Retina (tissue), 1 donor: Measurements from ENCODE around the gene RNF214.
A peak's percentile ranks its signal among the peaks of the same experiment; 100 is the strongest.
"Not testable (repeated sequence)": the region's sequence is repeated elsewhere in the genome, so short reads cannot be mapped to it uniquely, and the experiment has no call there.

Source experiments
- DNase-seq: peaks from one replicate; pipeline ENCODE4 v3.0.0-alpha.2; 2016

RNF214 gene

DNA sequence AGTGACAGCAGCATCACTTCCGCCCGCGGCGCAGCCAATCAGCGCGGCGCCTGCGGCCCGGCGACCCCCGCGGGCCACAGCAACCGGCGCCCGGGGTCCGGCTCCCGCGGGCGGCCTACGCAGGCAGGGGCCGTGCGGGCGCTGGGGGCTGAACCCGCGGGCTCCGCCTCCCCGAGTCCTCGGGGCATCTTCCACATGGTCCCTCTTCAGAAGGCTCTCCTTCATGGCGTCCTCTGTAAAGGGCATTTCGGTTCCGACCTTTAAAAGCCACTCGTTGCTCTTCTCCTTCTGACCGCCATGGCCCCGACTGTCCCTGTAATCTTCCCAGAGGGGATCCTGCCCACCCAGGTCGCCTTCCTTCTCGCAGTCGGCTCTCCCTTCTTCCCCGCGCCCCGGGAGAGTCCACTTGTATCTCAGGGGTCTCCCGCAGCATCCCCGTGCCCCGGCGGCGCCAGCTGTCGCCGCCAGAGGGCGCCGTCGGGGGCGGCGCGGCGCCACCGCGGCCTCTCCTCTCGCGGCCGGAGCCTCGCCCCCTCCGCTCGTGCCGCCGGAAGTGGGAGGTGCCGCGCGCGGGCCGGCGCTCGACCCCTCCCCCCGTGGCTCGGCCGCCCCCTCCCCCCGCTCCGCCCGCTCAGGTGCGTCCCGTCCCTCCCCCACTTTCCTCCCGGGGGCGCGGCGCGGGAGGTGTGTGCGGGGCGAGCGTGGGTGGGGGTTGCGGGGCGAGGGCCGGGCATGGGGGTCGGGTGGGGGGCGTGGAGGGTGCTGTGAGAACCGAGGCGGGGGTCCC, at the start of gene RNF214:
Gene RNF214, plus strand, starts transcription at position 580 of the 787 bp plus-strand sequence. CDS start 1,602 bp downstream, outside the sequence.
- DNase-seq: peak; percentile 95

DNA sequence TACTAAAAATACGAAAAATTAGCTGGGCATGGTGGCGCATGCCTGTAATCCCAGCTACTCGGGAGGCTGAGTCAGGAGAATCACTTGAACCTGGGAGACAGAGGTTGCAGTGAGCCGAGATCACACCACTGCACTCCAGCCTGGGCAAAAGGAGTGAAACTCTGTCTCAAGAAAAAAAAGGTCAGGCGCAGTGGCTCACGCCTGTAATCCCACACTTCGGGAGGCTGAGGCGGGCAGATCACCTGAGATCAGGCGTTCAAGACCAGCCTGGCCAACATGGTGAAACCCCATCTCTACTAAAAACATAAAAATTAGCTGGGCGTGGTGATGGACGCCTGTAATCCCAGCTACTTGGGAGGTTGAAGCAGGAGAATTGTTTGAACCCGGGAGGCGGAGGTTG, 49.3 kb upstream of the RNF214 start:
- DNase-seq: not testable (repeated sequence)

DNA sequence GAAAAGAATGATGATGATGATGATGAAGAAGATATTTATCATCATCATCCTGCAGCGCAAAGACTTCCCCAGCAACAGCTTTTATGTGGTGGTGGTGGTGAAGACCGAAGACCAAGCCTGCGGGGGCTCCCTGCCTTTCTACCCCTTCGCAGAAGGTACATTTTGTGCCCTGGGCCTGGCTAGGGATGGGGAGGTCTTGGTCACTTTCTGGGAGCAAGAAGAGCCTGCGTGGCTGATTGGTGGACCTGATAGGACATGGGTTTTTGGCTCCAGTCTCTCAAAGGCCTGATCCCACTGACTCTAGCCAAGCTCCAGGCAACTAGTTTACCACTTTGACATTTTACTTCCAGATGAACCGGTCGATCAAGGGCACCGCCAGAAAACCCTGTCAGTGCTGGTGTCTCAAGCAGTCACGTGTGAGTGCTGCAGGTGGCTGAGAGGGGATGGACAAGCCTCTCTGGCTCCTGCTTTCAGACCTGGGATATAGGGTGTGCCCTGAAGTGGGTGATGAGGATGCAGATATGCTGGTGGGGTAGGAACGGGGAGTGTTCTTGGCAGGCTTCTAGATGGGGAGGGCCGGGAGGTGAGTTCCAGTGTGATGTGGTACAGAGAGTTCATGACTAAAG, 48.6 kb upstream of the RNF214 start:
- no peak for DNase-seq

DNA sequence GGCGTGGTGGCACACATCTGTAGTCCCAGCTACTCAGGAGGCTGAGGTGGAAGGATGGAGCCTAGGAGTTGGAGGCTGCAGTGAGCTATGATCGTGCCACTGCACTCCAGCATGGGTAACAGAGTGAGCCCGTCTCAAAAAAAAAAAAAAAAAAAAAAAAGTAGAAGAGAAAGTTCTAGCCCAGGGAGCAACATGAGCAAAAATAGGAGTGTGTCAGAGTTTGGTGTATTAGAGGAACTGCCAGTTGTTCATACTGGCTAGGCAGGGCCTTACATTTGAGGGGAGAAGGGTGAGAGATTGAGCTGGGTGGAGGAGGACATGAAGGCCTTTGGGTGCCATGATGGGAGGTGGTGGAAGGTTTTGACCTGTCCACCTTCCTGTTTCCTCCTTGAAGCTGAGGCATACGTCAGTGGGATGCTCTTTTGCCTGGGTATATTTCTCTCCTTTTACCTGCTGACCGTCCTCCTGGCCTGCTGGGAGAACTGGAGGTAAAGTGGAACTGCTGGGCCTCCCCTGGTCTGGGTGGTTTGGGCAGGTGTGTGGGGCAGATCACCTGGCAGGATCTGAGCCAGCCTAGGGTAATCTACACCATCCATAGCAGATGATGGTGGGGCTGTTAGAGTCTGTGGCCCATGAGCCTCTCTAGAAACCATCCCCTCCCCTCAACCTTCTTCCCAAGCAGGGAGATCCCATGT, 46.6 kb upstream of the RNF214 start:
- DNase-seq: no peak

DNA sequence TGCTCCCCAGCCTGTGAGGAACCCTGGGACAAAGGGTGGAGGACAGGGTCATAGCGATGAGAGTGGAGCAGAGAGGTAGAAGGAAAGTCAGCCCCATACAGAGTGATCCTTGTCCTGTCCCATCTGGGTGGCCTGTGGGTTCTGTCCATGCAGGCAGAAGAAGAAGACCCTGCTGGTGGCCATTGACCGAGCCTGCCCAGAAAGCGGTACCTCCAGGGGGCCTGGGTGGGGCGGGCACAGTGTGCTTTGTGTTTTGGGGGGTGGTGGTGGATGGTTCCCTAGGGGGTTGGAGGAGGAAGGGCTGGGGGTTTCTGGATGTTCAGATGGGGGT, 46.1 kb upstream of the RNF214 start:
- no peak for DNase-seq

DNA sequence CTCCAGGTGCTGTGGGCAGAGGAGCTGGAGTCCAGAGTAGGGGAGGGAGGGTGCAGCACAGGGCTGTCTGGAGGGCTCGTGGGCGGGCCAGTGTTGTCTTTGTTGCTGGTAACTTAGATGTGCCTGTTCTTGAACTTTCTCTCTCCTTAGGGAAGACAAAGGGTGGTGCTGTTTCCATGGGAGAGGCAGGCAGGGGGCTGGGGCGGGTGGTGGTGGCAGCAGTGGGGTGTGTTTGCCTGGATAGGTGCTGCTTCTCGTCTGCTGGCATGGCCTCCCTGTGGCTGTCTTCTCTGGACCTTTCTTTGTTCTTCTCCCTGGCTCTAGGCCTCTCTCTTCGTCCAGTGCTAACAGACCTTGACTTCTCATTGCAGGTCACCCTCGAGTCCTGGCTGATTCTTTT, 45.5 kb upstream of the RNF214 start:
- DNase-seq: no peak

DNA sequence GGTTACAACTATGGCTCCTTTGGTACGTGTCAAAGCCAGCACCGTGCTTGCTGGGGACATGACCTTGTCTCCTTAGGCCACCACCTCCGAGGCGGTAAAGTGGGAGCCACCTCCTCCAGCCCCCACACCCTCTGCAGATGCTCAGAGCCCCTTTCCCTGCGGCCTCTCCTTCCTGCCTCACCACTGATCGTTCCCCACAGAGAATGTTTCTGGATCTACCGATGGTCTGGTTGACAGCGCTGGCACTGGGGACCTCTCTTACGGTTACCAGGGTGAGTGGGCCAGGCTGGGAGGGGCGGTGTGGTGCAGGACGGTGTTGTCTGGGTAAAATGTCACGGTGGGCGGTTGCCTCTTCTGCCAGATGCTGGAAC, 45.1 kb upstream of the RNF214 start:
- no peak for DNase-seq

DNA sequence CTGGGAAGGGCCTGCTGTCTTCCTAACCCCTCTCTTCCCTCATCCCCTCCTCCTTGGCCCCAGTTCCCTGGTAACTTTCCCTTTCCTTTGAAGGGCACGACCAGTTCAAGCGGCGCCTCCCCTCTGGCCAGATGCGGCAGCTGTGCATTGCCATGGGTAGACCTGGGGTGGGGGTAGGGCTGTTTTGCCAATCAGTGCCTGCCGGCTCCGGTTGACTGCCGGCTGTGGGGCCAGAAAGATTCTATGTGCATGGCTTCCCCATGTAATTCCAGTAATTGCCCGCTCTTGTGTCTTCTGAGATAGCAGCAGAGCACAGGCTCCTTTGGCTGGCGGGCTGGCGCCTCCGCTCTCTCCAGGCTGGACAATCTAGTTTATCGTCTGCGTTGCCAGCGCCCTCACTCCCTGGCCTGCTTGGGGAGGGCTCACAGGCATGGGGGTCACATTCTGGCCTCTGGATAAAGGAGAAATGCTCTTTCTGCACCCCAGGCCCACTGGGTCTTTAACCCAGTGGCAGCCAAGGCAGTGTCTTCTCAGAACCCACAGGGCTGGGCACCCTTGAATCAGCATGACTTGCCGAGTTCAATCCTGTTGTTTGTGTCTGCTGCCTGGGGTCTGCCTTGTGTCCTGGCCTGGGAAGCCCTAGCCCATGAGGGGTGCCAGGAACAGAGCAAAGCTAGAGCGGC, 44.5 kb upstream of the RNF214 start:
- no peak for DNase-seq

DNA sequence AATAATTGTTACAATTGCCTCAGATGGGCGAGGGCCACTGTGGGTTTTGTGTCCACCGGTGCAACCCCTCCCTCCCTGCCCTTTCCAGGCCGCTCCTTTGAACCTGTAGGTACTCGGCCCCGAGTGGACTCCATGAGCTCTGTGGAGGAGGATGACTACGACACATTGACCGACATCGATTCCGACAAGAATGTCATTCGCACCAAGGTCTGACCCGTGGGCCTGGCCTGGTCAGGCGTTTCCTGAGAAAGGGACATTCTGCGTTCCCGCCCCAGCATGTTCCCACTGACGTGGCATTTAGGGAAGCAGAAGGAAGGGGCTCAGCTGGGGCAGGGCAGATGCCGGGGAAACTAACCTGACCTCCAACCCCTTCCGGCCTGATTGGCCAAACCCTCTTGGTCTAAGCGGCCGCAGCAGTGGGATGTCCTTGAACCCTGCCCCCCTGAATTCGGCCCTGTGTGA, 43.8 kb upstream of the RNF214 start:
- DNase-seq: no peak

DNA sequence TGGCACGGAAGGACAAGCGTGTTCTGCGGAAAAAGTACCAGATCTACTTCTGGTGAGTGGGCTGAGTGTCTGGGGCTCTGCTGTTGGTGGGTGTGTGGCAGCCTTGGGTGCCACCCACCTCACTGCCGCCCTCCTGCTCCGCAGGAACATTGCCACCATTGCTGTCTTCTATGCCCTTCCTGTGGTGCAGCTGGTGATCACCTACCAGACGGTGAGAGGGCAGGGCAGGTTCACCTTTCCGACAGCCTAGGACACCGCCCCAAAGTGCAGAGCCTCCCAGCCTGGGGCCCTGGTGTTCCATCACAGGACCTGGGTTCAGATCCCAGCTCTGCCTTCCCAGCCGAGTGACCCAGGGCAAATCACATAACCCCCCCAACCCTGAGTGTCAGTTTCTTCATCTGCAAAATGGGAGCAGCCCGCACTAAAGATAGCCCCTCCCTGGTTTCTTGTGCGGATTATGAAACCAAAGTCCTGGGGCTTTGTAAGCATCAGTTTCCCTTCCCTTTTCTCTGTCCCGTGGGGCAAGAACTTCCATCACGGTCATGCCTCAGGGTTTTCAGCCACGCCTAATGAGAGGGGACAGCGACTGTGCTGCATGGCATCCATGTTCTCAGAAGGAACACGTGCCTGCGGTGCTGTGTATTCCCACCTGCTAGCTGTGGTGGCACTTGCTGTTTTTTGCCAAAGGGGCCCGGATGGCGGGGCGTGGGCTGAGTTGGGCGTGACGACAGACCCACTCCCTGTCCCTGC, 43.1 kb upstream of the RNF214 start:
- no peak for DNase-seq

DNA sequence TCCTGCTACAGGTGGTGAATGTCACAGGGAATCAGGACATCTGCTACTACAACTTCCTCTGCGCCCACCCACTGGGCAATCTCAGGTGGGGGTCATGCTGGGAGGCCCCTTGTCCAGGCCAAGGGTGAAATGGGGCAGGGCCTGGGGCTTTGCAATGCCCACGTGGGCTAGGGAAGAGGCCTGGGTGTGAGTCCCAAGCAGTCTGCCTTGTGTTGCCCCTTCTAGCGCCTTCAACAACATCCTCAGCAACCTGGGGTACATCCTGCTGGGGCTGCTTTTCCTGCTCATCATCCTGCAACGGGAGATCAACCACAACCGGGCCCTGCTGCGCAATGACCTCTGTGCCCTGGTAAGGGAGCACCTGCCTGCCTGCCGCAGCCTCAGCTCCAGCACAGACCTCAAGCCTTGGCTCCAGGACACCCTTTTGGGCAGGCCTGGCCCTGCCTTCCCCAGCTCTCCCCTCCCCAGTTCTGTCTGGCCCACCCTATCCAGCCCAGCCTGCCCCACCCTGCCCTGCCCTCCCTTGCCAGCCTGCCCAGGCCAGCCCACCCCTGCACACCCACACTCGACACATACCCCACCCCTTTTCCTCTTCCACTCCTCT, 42.4 kb upstream of the RNF214 start:
- no peak for DNase-seq

DNA sequence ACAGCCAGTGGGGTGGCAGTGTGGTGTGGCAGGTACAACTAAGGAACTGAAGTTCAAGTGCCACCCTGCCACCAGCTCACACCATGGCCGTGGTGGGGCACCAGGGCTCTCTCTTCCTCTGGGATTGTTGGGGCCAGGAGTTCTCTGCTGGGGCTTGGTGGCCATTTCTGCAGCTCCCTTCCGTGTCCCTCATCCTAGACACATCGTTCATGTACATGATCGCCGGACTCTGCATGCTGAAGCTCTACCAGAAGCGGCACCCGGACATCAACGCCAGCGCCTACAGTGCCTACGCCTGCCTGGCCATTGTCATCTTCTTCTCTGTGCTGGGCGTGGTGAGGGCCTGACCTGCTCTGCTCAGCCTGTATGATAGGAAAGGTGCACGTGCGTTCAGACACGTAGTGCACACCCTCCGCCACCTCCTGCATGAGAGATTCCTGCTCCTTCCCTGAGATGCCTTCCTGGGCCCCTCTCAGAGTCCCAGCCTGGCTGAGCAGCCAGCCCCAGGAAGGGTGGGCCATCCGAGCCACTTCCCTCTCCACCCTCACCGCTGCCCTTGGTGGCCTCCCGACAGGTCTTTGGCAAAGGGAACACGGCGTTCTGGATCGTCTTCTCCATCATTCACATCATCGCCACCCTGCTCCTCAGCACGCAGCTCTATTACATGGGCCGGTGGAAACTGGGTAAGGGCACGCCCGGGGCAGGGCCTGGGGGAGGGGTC, 40.6 kb upstream of the RNF214 start:
- no peak for DNase-seq

DNA sequence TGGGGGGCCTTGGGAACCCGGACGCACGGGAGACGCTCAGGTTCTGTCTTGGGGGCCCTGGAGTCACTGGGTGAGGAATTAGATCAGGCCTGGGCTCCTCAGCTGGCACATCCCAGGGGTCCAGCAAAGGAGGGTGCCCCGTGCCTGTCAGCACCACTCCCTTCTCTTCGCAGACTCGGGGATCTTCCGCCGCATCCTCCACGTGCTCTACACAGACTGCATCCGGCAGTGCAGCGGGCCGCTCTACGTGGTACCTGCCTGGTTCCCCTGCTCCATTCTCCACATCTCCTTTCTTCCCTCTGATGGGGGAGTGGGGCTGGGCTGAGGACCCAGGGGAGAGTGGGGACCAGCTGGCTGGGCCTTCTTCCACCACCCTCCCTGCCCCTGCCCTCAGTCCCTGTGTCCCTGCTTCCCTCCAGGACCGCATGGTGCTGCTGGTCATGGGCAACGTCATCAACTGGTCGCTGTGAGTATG, 40.0 kb upstream of the RNF214 start:
- no peak for DNase-seq

DNA sequence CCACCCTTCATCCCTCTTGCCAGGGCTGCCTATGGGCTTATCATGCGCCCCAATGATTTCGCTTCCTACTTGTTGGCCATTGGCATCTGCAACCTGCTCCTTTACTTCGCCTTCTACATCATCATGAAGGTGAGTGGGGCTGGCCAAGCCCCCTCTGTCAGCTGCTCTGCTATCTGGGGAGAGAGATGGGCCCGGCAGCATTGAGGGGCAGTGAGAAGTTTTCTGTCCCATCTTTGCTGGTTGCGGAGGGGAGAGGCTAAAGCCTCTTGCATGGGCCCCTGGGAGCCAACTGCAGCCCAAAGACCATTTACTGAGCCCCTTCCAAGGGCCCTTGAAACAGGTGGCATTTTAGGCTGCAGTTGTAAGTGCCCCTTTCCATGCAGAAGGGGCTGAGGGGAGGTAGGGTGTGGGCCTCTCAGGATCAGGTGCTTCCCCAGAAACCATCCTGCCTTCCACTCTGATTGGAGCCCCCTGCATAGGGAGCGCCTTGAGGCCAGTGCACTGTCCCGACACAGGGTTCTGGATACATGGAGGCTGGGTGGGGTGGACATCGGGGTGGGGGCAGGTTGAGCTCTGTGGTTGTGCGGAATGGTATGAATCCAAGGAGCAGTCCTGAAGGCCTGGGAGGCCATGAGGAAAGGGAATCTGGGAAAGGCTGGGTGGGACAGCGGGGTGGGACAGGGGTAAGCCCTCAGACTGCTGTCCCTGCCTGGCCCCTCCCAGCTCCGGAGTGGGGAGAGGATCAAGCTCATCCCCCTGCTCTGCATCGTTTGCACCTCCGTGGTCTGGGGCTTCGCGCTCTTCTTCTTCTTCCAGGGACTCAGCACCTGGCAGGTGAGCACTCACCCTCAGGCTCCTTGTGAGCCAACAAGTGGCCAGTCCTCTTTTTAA, 39.1 kb upstream of the RNF214 start:
- no peak for DNase-seq

DNA sequence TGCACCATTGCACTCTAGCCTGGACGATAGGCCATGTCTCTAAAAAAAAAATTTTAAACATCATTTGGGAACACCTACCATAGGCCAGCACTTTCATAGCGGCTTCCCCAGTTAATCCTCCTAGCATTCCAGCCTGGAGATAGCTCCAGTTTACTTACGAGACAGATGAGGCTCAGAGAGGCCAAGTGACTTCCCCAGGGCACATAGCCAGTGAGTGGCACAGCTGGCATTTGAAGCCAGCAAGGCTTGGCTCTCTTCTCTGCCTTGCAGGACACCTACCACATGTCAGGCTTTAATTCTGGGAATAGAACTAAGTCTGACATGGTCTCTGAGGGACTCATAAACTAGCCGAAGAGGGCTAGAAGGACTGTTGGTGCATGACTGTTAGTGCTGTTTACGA, 38.2 kb upstream of the RNF214 start:
- DNase-seq: no peak

DNA sequence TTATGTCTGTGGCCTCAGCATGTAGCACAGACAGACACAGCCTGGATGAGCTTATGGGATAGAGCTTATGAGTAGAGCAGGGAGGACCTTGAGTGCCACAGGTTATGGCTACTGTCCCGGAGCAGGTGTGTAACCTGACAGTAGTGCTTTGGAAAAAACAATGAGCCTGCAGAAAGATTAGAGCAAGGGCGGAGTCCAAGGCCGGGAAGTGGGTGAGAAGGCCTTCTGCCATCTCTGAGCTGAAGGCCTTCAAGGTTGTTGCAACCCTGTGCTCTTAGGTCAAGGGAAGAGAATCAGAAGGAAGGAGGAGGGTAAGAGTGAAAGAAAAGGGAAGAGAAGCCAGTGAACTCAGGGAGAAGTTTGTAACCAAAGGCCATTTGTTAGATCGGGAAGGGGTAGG, 37.2 kb upstream of the RNF214 start:
- DNase-seq: no peak

DNA sequence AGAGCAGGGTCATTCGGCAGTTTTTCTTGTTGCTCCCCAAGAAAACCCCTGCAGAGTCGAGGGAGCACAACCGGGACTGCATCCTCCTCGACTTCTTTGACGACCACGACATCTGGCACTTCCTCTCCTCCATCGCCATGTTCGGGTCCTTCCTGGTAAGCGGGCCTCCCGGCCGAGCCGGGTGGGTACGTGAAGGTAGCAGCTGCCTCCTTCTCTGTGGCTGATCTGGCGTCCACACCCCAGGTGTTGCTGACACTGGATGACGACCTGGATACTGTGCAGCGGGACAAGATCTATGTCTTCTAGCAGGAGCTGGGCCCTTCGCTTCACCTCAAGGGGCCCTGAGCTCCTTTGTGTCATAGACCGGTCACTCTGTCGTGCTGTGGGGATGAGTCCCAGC, 36.7 kb upstream of the RNF214 start:
- DNase-seq: no peak

DNA sequence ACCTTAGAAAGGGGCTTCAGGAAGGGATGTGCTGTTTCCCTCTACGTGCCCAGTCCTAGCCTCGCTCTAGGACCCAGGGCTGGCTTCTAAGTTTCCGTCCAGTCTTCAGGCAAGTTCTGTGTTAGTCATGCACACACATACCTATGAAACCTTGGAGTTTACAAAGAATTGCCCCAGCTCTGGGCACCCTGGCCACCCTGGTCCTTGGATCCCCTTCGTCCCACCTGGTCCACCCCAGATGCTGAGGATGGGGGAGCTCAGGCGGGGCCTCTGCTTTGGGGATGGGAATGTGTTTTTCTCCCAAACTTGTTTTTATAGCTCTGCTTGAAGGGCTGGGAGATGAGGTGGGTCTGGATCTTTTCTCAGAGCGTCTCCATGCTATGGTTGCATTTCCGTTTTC, 35.5 kb upstream of the RNF214 start:
- no peak for DNase-seq

DNA sequence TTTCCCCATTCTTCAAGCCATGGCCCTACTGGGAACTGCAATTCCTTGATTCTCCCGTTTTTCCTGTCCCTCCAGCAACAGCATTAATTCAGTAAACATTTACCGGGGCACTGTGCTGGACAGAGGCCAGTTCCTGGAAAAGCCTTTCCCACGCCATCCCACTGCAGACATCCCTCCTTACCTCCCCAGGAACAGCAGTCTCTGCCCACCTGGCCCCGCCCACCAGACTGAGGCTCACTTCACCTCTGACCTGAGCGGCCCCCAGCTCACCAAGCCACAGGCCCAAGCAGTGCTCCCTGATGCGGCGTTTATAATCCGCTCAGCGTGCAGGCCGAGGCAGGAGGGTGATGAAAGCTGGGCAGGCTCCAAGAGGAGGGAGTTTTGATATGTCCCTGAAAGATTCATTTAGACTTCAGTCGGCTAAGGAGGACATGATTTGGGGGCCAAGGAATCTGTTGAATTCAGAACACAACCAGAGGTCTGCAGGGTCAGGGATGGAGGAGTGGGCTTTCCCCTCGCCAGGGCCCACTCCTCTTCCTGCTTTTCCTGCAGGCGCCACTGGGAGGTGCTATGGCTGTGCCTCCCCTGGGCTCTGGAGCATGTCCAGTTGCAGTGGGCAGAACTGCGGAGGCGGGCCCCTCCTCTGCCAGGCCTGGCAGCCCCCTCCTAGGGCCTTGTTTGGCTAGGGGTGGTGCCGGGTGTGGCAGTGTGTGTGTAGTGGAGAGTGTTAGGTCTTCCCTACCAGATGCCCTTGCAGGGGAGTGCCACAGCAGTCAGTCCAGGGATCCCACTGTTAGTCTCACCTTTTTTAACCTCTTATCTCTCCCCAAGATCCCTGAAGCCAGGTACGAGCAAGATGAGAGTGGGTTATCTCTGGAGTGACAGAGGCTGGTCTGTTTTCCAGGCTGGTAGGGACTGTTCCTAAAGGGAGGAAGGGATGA, 34.7 kb upstream of the RNF214 start:
- DNase-seq: no peak
